Body of pancreas (tissue), 4 donors: Measurements from ENCODE around the gene TXNDC5.

Experiments used
- CTCF ChIP-seq, 7 experiments: fragments of 450-650 bp in 4 of 7; fragments of 200-600 bp in 3 of 7; sonication (generic) in 3 of 7; IDR thresholded peaks; one replicate each; pipeline ENCODE4 v1.5.1; 2016 to 2019; ENCODE audit warnings: antibody characterized with exemption in 7 of 7
- POLR2A ChIP-seq, 3 donors: fragments of 450-650 bp; IDR thresholded peaks; one replicate each; pipeline ENCODE4 v1.6.1; 2016; ENCODE audit warnings: antibody characterized with exemption in 3 of 3, mild to moderate bottlenecking in 2 of 3

GRCh38 chr6:7899889-7900213 lies 10.7 kb downstream of the TXNDC5 start:
- TF ChIP-seq CTCF (IDR thresholded peaks at IDR 0.05) = no peak
- no peak for TF ChIP-seq POLR2A (IDR thresholded peaks at IDR 0.05)
